ENCODE measurements around the gene ZNF699.

GRCh38 chr19:9251236-9251635 lies 58.4 kb downstream of the ZNF699 start:
- TF ChIP-seq CTCF (IDR thresholded peaks at IDR 0.05) (no peak), POLR2A (IDR thresholded peaks at IDR 0.05) (no peak)

Measured in sigmoid colon (tissue), 3 donors.